OCI-LY7 (cell line): ENCODE results near the gene OTUD4. TPM values are rescaled to one million over a fixed set of nuclear protein-coding genes. Genes with fewer than 3 reads are reported as not detected.

Experiments used
- BruUV-seq: library from RNA; stranded (reverse); fragments of 400-500 nt; replicated peaks from 2 replicates; lab custom pipeline; 2021; lab: Mats Ljungman, UMichigan
- CTCF ChIA-PET: fragments of 300-600 bp; sonication (Branson Sonifier 250); formaldehyde crosslinking; loops from one replicate; lab custom pipeline; 2022; ENCODE audit warnings: antibody characterized with exemption; ENCODE audit not compliant: unreplicated experiment; lab: Charles Lee
- POLR2A ChIA-PET: fragments of 300-600 bp; sonication (Branson Sonifier 250); formaldehyde crosslinking; loops from one replicate; lab custom pipeline; 2022; ENCODE audit warnings: antibody characterized with exemption; lab: Charles Lee
- DNase-seq: peaks from one replicate; pipeline ENCODE4 v3.0.0-alpha.2; 2015; ENCODE audit warnings: low spot score
- H2AFZ ChIP-seq: fragments of 200-600 bp; sonication (generic), shearing (Covaris generic); 2 replicates; pipeline ENCODE4 v1.6.1; 2014; ENCODE audit warnings: mild to moderate bottlenecking, antibody characterized with exemption, low read length, moderate library complexity
- H3K27ac ChIP-seq: fragments of 200-600 bp; sonication (generic); 2 replicates; pipeline ENCODE4 v1.5.1; 2014; ENCODE audit warnings: mixed run types, low read depth, mild to moderate bottlenecking, moderate library complexity, low read length, inconsistent platforms; ENCODE audit not compliant: poor library complexity, severe bottlenecking
- H3K36me3 ChIP-seq: fragments of 200-600 bp; sonication (generic); 2 replicates; pipeline ENCODE4 v1.6.1; 2014; ENCODE audit warnings: mild to moderate bottlenecking, antibody characterized with exemption, low read length, moderate library complexity, mixed read lengths; ENCODE audit not compliant: insufficient read depth
- H3K4me1 ChIP-seq: fragments of 200-600 bp; sonication (generic); 2 replicates; pipeline ENCODE4 v1.5.1; 2014; ENCODE audit warnings: mild to moderate bottlenecking, low read length; ENCODE audit not compliant: insufficient read depth, poor library complexity, severe bottlenecking
- H3K4me2 ChIP-seq: fragments of 200-600 bp; sonication (generic); 2 replicates; pipeline ENCODE4 v1.6.1; 2014; ENCODE audit warnings: mild to moderate bottlenecking, low read length
- H3K4me3 ChIP-seq: fragments of 200-600 bp; sonication (generic); 2 replicates; pipeline ENCODE4 v1.5.1; 2014; ENCODE audit warnings: mild to moderate bottlenecking, low read depth, low read length; ENCODE audit not compliant: poor library complexity, severe bottlenecking
- H3K79me2 ChIP-seq: fragments of 200-600 bp; sonication (generic); 2 replicates; pipeline ENCODE4 v1.6.1; 2016; ENCODE audit warnings: low read depth, mild to moderate bottlenecking, low read length, moderate library complexity, mixed read lengths; ENCODE audit not compliant: insufficient read depth
- H3K9me2 ChIP-seq: fragments of 200-600 bp; sonication (generic); 2 replicates; pipeline ENCODE4 v1.6.1; 2016; ENCODE audit warnings: mild to moderate bottlenecking, low read length, mixed read lengths; ENCODE audit not compliant: insufficient read depth
- H3K9me3 ChIP-seq: fragments of 200-600 bp; sonication (generic); 2 replicates; pipeline ENCODE4 v1.6.1; 2014; ENCODE audit warnings: mild to moderate bottlenecking, mixed run types, low read length, mixed read lengths
- H4K20me1 ChIP-seq: fragments of 200-600 bp; sonication (generic); 2 replicates; pipeline ENCODE4 v1.6.1; 2014; ENCODE audit warnings: mild to moderate bottlenecking, antibody characterized with exemption, low read length, moderate library complexity, mixed read lengths; ENCODE audit not compliant: insufficient read depth
- EZH2phosphoT487 ChIP-seq: fragments of 200-600 bp; sonication (generic); IDR thresholded peaks from 2 replicates; pipeline ENCODE4 v1.6.1; 2018; ENCODE audit warnings: low read depth, borderline replicate concordance, mild to moderate bottlenecking, mixed run types, antibody characterized with exemption, low read length, moderate library complexity, mixed read lengths
- intact Hi-C: fragments of 100-400 bp; cut with micrococcal nuclease; formaldehyde crosslinking; loops from one replicate; pipeline ENCODE4 v1.10.0; 2022; ENCODE audit not compliant: unreplicated experiment
- total RNA-seq, 2 experiments: library from RNA; depleted of rRNA in 1 of 2; stranded (reverse); fragments of >200 nt in 1 of 2; shearing (Covaris generic) in 1 of 2; gene quantifications; 2 replicates each; pipeline ENCODE4 v1.2.3, GENCODE V29; 2014 to 2022
- TF ChIP-seq, protein P1 (sequence below): fragments of 200-600 bp; sonication (generic); conservative IDR thresholded peaks from 2 replicates; pipeline ENCODE4 v1.5.1; 2014; ENCODE audit warnings: mild to moderate bottlenecking, antibody characterized with exemption, low read length, moderate library complexity, mixed read lengths

OTUD4 gene
- total RNA-seq, 2 experiments from 2014 or later, result 23.4 to 54.9 TPM

DNA sequence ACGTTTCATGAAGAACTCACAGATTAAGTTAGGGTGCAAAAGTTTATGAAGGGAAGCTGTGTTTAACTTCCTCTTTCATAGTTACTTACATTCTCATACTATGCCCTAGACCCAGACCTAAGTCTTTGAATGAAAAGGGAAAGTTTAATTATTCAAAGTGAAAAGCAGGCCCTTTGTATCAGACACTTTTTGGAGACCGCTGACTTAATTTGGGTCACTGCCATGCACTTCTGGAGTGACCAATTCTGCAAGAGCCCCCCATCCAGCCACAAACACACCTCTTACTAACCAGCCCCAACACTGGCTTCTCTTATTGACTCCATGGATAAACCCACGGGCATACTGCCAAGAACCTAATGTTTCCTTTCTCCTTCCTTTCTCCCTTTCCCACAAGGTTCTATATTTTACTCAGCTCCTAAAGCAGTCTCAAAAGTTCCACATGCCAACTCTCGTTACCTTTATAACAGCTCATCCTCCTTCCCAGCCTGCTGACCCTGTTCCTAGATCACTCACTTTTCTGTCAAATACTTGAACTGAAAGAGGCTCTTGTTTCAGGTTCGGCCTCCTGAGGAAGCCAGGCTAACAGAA lies 47.8 kb downstream of the OTUD4 start:
- H3K27ac ChIP-seq, result no peak overlapping the region
- H3K9me2 ChIP-seq, result no peaks in the 10 kb centered on the region
- H4K20me1 ChIP-seq, result no peaks in the 10 kb centered on the region
- no TSS peak for BruUV-seq
- ChIA-PET POLR2A (interaction anchor here (1.8 kb wide), 1 partner anchor 9 kb away, joined by 7 read pairs; no protein-coding TSS in a partner anchor), CTCF (no interaction called here)
- H3K36me3 ChIP-seq, result peaks cover 89% of the 10 kb centered on the region
- DNase-seq, result peak; percentile 8
- no peaks in the 10 kb centered on the region for H3K79me2 ChIP-seq
- H3K4me1 ChIP-seq, result peaks cover 9% of the 10 kb centered on the region
- H3K4me2 ChIP-seq, result no peak overlapping the region
- H2AFZ ChIP-seq, result no peak overlapping the region
- no peak overlapping the region for H3K4me3 ChIP-seq
- intact Hi-C loops, result no loop called here
- no peaks in the 10 kb centered on the region for H3K9me3 ChIP-seq
- no peak for TF ChIP-seq EZH2phosphoT487
- TF ChIP-seq, protein P1, sequence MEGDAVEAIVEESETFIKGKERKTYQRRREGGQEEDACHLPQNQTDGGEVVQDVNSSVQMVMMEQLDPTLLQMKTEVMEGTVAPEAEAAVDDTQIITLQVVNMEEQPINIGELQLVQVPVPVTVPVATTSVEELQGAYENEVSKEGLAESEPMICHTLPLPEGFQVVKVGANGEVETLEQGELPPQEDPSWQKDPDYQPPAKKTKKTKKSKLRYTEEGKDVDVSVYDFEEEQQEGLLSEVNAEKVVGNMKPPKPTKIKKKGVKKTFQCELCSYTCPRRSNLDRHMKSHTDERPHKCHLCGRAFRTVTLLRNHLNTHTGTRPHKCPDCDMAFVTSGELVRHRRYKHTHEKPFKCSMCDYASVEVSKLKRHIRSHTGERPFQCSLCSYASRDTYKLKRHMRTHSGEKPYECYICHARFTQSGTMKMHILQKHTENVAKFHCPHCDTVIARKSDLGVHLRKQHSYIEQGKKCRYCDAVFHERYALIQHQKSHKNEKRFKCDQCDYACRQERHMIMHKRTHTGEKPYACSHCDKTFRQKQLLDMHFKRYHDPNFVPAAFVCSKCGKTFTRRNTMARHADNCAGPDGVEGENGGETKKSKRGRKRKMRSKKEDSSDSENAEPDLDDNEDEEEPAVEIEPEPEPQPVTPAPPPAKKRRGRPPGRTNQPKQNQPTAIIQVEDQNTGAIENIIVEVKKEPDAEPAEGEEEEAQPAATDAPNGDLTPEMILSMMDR, result no peak

DNA sequence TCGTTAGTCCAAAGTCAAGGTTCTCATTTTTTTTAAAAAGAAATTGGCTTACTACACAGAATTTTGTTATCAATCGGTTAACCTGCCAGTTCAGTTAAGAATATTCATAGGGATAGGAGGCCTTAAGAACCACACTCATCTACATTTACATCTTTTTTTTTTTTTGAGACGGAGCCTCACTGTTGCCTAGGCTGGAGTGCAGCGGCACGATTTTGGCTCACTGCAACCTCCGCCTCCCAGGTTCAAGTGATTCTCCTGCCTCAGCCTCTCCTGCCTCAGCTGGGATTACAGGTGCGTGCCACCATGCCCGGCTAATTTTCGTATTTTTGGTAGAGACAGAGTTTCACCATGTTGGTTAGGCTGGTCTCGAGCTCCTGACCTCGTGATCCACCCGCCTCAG lies 48.5 kb downstream of the OTUD4 start:
- H3K9me3 ChIP-seq, result no peaks in the 10 kb centered on the region
- H3K79me2 ChIP-seq, result no peaks in the 10 kb centered on the region
- no peak overlapping the region for H3K27ac ChIP-seq
- intact Hi-C loops, result no loop called here
- H3K9me2 ChIP-seq, result no peaks in the 10 kb centered on the region
- H3K4me3 ChIP-seq, result no peak overlapping the region
- peaks cover 90% of the 10 kb centered on the region for H3K36me3 ChIP-seq
- POLR2A ChIA-PET, result interaction anchor here (1.8 kb wide), 1 partner anchor 8 kb away, joined by 7 read pairs; no protein-coding TSS in a partner anchor
- DNase-seq, result no peak
- CTCF ChIA-PET, result no interaction called here
- BruUV-seq, result no TSS peak
- no peak for TF ChIP-seq EZH2phosphoT487
- TF ChIP-seq, protein P1, result no peak
- no peak overlapping the region for H2AFZ ChIP-seq
- peaks cover 9% of the 10 kb centered on the region for H3K4me1 ChIP-seq
- no peak overlapping the region for H3K4me2 ChIP-seq
- H4K20me1 ChIP-seq, result no peaks in the 10 kb centered on the region

DNA sequence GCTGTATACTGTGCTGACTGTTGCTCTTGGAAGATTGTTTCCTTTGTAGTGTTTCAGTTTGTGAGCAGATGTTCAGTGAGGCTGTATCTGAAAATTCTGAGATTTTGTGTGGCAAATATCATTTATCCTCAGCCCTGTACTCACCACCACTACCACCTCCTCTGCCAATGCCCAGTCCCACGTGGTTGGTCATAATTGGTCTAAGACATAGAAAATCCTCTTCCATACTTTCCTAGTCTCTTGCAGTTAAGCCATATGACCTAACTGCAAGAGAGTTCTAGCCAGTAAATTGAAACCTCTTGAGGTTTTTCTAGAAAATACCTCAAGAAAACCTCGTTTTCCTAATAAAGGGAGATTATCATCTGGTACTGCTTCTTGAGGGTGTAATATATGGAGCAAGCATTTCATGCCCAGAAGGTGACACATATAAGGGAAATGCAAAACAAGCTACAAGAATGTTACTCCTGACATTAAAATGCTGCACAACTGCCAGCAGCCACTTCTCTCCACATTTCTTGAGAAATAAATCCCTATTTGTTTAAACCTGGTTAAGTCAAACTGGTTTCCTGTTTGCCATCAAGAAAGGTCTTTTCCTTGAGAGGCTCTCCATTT lies 49.5 kb downstream of the OTUD4 start:
- Histone ChIP-seq H3K36me3 (peaks cover 93% of the 10 kb centered on the region), H3K4me2 (no peak overlapping the region), H3K9me3 (no peaks in the 10 kb centered on the region), H2AFZ (no peak overlapping the region), H4K20me1 (no peaks in the 10 kb centered on the region), H3K4me1 (peaks cover 9% of the 10 kb centered on the region), H3K27ac (no peak overlapping the region), H3K4me3 (no peak overlapping the region), H3K9me2 (no peaks in the 10 kb centered on the region), H3K79me2 (no peaks in the 10 kb centered on the region)
- TF ChIP-seq, protein P1, result no peak
- no peak for TF ChIP-seq EZH2phosphoT487
- POLR2A ChIA-PET, result interaction anchor here (0.8 to 1.1 kb wide), 3 partner anchors 15 to 30 kb away, joined by 3 read pairs; no protein-coding TSS in a partner anchor
- no TSS peak for BruUV-seq
- intact Hi-C loops, result no loop called here
- CTCF ChIA-PET, result no interaction called here
- DNase-seq, result no peak
